SK-N-SH treated with all-trans-retinoic acid at 6 μM for 48 hours (cell line): Measurements from ENCODE around the gene USF2.

ENCODE experiments used
- ATAC-seq: fragments of 200-7000 bp; cut with Tn5 transposase; 3 replicates; pipeline ENCODE4 v1.9.1; 2020; ENCODE audit warnings: mild to moderate bottlenecking, moderate library complexity
- ARNTL ChIP-seq: fragments of 450-650 bp; formaldehyde crosslinking; IDR thresholded peaks from 2 replicates; pipeline ENCODE4 v1.5.0; 2020; ENCODE audit warnings: low read depth, mild to moderate bottlenecking, moderate library complexity, borderline replicate concordance
- BACH2 ChIP-seq: fragments of 250-450 bp; sonication (Bioruptor Pico); IDR thresholded peaks from 2 replicates; pipeline ENCODE4 v1.9.0; 2021; ENCODE audit warnings: mild to moderate bottlenecking, borderline replicate concordance
- CREB5 ChIP-seq: fragments of 250-450 bp; sonication (Bioruptor Pico); IDR thresholded peaks from 2 replicates; pipeline ENCODE4 v1.5.1; 2020; ENCODE audit warnings: low read depth, mild to moderate bottlenecking, moderate library complexity
- CSDC2 ChIP-seq: fragments of 250-450 bp; sonication (Bioruptor Pico); IDR thresholded peaks from 2 replicates; pipeline ENCODE4 v1.5.0; 2020; ENCODE audit warnings: mild to moderate bottlenecking, moderate library complexity
- ESRRG ChIP-seq: fragments of 250-450 bp; sonication (Bioruptor Pico); IDR thresholded peaks from 2 replicates; pipeline ENCODE4 v1.6.1; 2021; ENCODE audit warnings: mild to moderate bottlenecking
- GLIS3 ChIP-seq: fragments of 250-450 bp; sonication (Bioruptor Pico); IDR thresholded peaks from 2 replicates; pipeline ENCODE4 v1.5.0; 2020; ENCODE audit warnings: mild to moderate bottlenecking, moderate library complexity
- ISL1 ChIP-seq: fragments of 250-450 bp; sonication (Bioruptor Pico); IDR thresholded peaks from 2 replicates; pipeline ENCODE4 v2.1.2; 2022; ENCODE audit warnings: mild to moderate bottlenecking, moderate library complexity
- OSR1 ChIP-seq: fragments of 250-450 bp; sonication (Bioruptor Pico); IDR thresholded peaks from 2 replicates; pipeline ENCODE4 v1.8.0; 2022; ENCODE audit warnings: moderate library complexity, mild to moderate bottlenecking, inconsistent platforms
- PATZ1 ChIP-seq: fragments of 250-450 bp; sonication (Bioruptor Pico); IDR thresholded peaks from 2 replicates; pipeline ENCODE4 v1.8.0; 2020; ENCODE audit warnings: mild to moderate bottlenecking, moderate library complexity, borderline replicate concordance
- POU6F1 ChIP-seq: fragments of 250-450 bp; sonication (Bioruptor Pico); IDR thresholded peaks from 2 replicates; pipeline ENCODE4 v1.8.0; 2021; ENCODE audit warnings: low read depth, mild to moderate bottlenecking, moderate library complexity, borderline replicate concordance
- PPARA ChIP-seq: fragments of 250-450 bp; sonication (Bioruptor Pico); IDR thresholded peaks from 2 replicates; pipeline ENCODE4 v1.5.0; 2020; ENCODE audit warnings: mild to moderate bottlenecking, borderline replicate concordance
- RARB ChIP-seq: fragments of 250-450 bp; sonication (Bioruptor Pico); IDR thresholded peaks from 2 replicates; pipeline ENCODE4 v1.8.0; 2021; ENCODE audit warnings: mild to moderate bottlenecking, moderate library complexity
- SNAI2 ChIP-seq: fragments of 250-450 bp; sonication (Bioruptor Pico); IDR thresholded peaks from 2 replicates; pipeline ENCODE4 v1.5.0; 2020; ENCODE audit warnings: mild to moderate bottlenecking, moderate library complexity
- TCF4 ChIP-seq: fragments of 250-450 bp; sonication (Bioruptor Pico); IDR thresholded peaks from 2 replicates; pipeline ENCODE4 v1.8.0; 2021; ENCODE audit warnings: mild to moderate bottlenecking, moderate library complexity, borderline replicate concordance
- TOX ChIP-seq: fragments of 250-450 bp; sonication (Bioruptor Pico); IDR thresholded peaks from 2 replicates; pipeline ENCODE4 v1.8.0; 2021; ENCODE audit warnings: mild to moderate bottlenecking, moderate library complexity, borderline replicate concordance
- TSHZ2 ChIP-seq: fragments of 250-450 bp; sonication (Bioruptor Pico); IDR thresholded peaks from 2 replicates; pipeline ENCODE4 v1.5.0; 2020; ENCODE audit warnings: mild to moderate bottlenecking, moderate library complexity
- ZC3H10 ChIP-seq: fragments of 250-450 bp; sonication (Bioruptor Pico); IDR thresholded peaks from 2 replicates; pipeline ENCODE4 v1.5.1; 2021; ENCODE audit warnings: mild to moderate bottlenecking, moderate library complexity
- ZFP3 ChIP-seq: fragments of 250-450 bp; sonication (Bioruptor Pico); IDR thresholded peaks from 2 replicates; pipeline ENCODE4 v1.5.0; 2020; ENCODE audit warnings: mild to moderate bottlenecking, moderate library complexity
- ZFP30 ChIP-seq: fragments of 450-650 bp; formaldehyde crosslinking; IDR thresholded peaks from 2 replicates; pipeline ENCODE4 v1.5.0; 2022; ENCODE audit warnings: mild to moderate bottlenecking, moderate library complexity
- ZNF565 ChIP-seq: fragments of 450-650 bp; formaldehyde crosslinking; conservative IDR thresholded peaks from 2 replicates; pipeline ENCODE4 v1.5.0; 2020; ENCODE audit warnings: low read depth, mild to moderate bottlenecking, moderate library complexity
- ZNF70 ChIP-seq: fragments of 450-650 bp; formaldehyde crosslinking; IDR thresholded peaks from 2 replicates; pipeline ENCODE4 v1.5.0; 2020; ENCODE audit warnings: mild to moderate bottlenecking, moderate library complexity
- ZNF8 ChIP-seq: fragments of 450-650 bp; formaldehyde crosslinking; IDR thresholded peaks from 2 replicates; pipeline ENCODE4 v1.5.0; 2020; ENCODE audit warnings: mild to moderate bottlenecking, moderate library complexity

Gene USF2

GRCh38 chr19:35224681-35225571 lies 43.8 kb upstream of the USF2 start:
- no peak for TF ChIP-seq ZNF70 (CRISPR knock-in tag)
- no peak for TF ChIP-seq ISL1 (CRISPR knock-in tag)
- no peak for TF ChIP-seq BACH2
- no peak for TF ChIP-seq ZFP3 (CRISPR knock-in tag)
- TF ChIP-seq PPARA = no peak
- no peak for TF ChIP-seq TOX
- TF ChIP-seq POU6F1 (CRISPR knock-in tag) = no peak
- TF ChIP-seq CSDC2 (CRISPR knock-in tag) = no peak
- TF ChIP-seq OSR1 (CRISPR knock-in tag) = no peak
- no peak for TF ChIP-seq ZC3H10 (CRISPR knock-in tag)
- no peak for TF ChIP-seq ARNTL (CRISPR knock-in tag)
- no peak for TF ChIP-seq CREB5
- no peak for TF ChIP-seq ZFP30
- no peak for TF ChIP-seq ZNF565 (CRISPR knock-in tag)
- no peak for TF ChIP-seq SNAI2 (CRISPR knock-in tag)
- TF ChIP-seq PATZ1 (CRISPR knock-in tag) = no peak
- TF ChIP-seq RARB (CRISPR knock-in tag) = no peak
- ATAC-seq = no peak

- ATAC-seq = no peak
- no peak for TF ChIP-seq PATZ1 (CRISPR knock-in tag)
- TF ChIP-seq ESRRG = no peak
- no peak for TF ChIP-seq TSHZ2 (CRISPR knock-in tag)
- TF ChIP-seq ZNF565 (CRISPR knock-in tag) = no peak
- TF ChIP-seq ZFP3 (CRISPR knock-in tag) = no peak
- no peak for TF ChIP-seq GLIS3 (CRISPR knock-in tag)
- TF ChIP-seq ZC3H10 (CRISPR knock-in tag) = no peak
- TF ChIP-seq RARB (CRISPR knock-in tag) = no peak
- no peak for TF ChIP-seq SNAI2 (CRISPR knock-in tag)
- TF ChIP-seq TOX = no peak
- no peak for TF ChIP-seq PPARA
- TF ChIP-seq BACH2 = no peak
- TF ChIP-seq CREB5 = no peak
- no peak for TF ChIP-seq TCF4
- no peak for TF ChIP-seq ZNF8
- no peak for TF ChIP-seq ARNTL (CRISPR knock-in tag)
- TF ChIP-seq CSDC2 (CRISPR knock-in tag) = no peak
- no peak for TF ChIP-seq ZFP30
Measured at GRCh38 chr19:35225951-35226350, 42.8 kb upstream of the USF2 start.
